Stimulated activated CD4-positive, alpha-beta T cell treated with anti-CD3 and anti-CD28 coated beads, Interleukin-2, amount 100 ng/mL, for 24 hours (primary cell): ENCODE measurements around the gene PHIP.

Source experiments
- DNase-seq, 2 donors: peaks; one replicate each; pipeline ENCODE4 v3.0.0-alpha.2; 2020

The PHIP gene

DNA sequence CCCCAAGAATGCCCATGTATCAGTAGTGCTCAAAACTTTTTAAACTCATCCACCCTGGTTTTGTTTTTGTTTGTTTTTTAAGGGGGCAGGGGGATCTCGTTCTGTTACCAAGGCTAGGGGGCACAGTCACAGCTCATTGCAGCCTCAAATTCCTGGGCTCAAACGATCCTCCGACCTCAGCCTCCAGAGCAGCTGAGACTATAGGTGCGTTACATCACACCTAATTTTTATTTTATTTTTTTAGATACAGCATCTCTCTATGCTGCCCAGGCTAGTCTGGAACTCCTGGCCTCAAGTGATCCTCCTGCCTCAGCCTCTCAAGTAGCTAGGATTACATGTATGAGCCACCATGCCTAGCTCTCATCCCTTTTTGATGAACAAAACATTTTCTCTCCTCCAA, 11.2 kb downstream of the PHIP start:
- no peak for DNase-seq

DNA sequence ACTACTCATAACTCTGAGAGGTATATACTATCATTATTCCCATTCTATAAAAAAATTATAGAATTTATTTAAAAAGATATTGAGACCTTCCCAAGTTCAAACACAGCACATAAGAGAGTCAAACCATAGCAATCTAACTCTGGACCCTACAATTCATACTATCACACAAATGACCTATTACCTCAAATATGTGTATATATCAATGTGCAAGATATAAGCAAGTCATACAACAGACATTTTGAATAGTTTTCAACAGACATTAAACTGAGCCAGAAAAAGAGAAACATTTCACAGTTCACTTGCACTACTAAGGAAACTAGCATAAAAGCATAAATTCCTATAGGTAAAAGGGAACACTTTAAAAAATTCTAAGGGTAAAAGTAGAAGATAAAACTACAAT, 11.7 kb downstream of the PHIP start:
- no peak for DNase-seq

DNA sequence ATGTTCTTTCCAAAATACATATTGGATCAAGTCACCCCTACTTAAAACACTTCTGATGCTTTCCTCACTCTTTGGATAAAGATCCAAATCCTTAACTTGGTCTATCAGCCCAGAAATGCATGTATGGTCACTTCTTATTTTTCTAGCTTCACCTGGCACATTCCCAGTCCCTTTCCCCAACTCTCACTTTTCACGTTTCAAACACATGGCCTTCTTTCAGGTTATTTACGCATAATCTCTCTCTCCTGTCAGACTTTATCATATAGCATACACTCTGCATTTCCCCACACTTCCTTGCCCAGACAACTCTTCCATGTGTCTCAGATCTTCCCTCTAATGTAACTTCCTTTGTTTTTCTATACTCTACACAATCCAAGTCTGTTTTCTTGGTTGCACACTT, 12.8 kb downstream of the PHIP start:
- no peak for DNase-seq

DNA sequence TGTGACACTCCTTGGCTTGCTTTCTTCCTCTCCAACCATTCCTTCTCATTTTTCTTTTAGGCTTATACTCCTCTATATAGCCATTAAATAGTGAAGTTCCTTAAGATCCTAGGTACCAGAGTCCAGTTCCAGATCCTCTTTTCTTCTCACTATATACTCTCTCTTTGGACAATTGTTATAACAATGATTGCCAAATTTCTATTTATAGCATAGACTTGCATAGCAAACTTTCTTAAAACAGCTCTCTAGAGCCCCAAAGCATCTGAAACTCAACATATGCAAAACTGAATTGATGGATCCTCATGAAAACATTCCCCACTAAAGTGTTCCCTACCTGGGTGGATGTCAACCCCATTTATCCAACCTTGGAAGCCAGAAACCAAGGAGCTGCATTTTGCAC, 13.4 kb downstream of the PHIP start:
- DNase-seq, result no peak

DNA sequence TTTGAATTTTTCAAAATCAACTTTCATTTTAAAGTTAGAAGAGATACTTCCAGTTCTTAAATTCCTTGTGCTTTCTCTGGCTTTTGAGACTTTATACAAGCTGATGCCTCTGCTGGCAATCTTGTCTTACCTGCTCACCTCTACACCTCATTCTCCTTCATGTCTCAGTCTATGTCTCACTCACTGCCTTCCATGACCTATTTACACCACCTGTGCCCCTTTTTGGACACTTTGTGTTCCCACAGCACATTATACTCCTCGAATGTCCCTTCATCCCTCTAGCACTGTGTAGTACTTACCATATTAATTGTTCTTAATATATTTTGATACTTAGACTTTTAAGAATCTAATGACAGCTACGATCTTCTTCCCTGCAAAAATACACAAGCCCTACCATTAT, 15.3 kb downstream of the PHIP start:
- DNase-seq, result no peak

DNA sequence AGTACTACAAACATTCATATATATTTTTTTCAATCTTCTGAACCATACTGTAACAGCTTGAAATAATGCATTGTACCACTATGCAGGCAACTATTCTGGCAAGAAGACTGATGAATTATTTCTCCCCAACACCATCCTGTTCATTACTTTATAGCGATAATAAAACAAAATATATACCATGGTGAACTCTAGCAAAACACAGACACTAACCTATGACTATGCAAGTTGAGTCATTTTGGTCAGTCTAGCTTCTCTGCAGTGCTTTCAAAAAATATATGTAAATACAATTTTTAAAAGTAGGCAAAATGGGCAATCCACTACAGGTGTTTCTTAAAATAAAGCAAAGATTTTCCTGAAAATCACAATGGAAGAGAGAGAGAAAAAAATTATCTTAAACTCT, 20.3 kb downstream of the PHIP start:
- no peak for DNase-seq

DNA sequence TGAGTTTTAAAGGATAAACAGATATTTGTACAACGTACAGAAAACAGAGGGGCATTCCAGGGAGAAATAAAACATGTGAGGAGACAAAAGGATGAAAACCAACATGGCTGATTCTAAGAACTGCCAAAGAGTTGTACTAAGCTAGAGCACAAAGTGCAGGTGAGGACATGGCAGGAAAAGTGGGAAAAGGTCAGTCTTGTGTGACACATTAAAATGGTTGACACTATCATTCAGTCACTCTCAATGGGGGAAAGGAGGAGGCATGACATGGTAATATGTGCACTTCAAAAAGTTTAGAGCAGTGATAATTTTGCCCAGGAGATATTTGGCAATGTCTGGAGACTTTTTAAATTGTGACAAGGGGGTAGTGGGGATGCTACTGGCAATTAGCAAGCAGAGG, 21.8 kb downstream of the PHIP start:
- no peak for DNase-seq

DNA sequence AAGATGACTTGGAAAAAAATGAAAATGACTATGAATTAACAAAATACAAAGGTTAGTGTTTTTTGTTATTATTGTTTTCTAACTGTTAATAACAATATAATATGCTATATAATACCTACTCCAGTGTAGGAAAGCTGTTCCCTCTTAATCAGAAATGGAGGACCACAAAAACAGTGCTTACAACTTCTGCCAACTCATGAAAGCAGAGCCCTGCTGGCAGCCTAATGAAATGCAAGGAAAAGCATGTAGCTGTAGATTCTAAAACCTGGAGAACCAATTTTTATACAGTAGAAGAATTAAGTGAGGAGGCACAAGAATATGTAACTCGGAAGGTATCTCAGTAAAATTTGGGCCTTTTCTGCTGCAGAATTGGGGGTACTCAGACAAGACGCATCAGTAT, 29.4 kb downstream of the PHIP start:
- no peak for DNase-seq

DNA sequence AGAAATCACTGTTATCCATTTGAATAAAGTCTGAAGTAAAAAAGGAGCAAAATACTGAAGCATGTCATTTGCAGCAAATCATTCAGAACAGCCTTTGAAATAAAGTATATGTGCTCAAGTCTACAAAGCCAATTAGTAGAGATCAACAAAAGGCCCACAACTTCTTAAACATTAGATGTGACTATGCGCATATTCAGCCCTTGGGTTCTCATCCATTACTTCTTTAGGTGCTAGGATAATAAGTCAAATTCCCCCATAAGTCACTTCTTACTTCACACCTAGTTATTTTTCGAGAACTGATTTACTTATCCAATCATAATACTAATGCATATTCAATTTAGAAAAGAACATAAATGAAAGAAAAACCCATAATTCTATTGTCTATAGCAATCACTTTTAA, 31.0 kb downstream of the PHIP start:
- no peak for DNase-seq

DNA sequence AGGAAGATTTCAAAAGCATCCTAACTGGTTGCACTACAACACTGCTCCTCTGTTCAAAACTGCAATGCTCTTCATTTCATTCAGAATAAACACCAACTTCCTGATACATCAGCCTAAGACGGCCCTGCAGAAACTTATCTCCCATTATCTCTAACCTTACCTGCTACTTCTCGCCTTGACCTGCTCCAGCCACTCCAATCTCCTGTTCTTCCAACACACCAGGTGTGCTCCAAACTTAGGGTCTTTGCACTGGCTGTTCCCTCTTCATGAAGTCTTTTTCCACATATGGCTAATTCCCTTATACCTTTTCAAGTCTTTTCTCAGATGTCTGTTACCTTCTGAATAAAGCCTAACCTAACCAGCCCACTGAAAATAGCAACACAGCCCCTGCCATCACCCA, 32.1 kb downstream of the PHIP start:
- no peak for DNase-seq

DNA sequence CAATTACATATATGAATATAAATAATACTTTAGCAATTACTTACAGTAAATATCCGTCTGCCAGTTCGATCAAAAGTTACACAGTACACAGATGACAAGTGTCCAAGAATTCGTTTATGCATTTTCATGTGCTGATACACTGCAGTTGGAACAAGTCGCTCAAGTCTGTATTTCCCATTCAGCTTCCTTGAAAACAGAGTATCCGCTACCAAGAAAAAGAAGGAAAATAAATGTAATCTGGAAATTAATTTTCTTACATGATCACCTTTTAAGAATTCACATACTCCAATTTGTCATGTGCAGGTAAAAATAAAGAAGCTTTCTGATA, 35.3 kb downstream of the PHIP start:
- no peak for DNase-seq

DNA sequence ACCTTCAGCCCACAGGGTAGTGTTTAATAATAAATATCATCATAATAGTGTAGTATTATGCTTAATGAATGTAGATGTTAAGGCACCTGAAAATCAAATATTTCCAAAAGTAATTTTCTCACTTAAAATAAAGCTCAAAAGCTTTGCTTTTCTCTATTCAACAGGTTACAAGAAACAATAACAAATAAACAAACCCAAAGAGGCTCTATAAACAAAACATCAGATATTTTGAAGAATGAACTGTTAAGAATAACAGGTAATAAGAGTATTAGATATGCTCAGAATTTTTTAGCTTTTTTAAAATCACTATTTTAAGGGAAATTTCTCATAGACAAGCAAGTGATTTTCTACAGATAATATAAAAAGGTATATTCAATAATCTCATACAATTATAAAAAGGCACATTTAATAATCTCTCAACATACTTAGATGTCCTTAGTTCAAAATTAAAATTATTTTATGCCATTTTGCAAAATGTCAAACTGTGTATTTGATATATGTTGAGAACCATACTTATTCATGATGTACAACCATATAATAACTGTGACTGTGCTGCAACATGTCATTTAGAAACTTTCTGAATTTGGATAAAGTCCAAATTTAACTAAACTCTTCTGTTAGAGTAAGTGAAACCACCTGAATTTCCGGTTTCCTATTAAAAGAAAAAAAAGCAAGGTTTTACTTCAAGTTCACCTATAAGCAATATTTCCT, 35.8 kb downstream of the PHIP start:
- DNase-seq, result no peak

DNA sequence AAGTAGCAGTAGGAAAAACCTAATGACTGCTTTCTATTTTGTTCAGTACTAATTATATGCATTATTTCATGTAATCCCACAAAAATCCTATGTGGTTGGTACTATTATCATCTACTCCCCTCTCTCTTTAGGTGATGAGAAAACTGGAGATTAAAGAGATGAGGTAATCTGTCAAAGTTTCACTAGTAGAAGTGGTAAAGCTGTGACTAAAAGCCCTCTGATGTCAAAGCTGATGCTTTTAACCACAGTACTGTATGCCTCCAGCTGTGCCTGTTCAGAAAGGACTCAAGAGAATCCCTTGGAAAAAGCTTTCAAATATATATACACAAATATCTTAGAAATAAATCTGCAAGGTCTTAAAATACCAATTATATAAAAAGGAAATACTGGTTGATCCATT, 38.0 kb downstream of the PHIP start:
- DNase-seq, result no peak

DNA sequence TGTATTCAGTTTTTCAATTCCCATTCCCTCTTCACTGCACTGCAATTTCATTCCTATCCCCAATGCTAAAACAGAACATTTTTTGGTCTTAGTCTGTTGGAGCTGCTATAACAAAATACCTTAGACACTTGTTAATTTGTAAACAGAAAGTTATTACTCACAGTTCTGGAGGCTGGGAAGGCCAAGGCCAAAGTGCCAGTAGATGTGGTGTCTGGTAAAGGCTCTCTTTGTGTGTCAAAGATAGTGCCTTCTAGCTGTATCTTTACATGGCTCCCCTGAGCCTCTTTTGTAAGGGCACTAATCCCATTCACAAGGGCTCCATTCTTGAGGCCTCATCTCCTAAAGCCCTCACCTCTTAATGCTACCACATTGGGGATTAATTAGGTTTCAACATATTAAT, 40.0 kb downstream of the PHIP start:
- DNase-seq, result no peak

DNA sequence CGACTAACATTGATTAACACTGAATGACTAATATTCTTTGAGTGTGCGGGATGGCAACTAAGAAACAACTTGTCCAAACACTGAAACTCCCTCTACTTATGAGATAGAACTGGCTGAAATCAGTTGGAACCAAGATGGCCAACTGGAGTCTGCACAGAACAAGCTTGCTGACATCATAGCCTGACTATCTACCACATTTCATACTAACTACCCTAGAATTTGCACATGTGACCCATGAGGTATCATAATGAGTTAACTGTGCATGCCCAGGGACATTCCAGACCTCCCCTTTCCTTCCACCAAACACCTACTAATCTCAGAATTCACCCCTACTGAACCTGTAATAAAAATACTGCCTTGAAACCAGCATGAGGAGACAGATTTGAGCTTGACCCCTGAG, 43.2 kb downstream of the PHIP start:
- no peak for DNase-seq

DNA sequence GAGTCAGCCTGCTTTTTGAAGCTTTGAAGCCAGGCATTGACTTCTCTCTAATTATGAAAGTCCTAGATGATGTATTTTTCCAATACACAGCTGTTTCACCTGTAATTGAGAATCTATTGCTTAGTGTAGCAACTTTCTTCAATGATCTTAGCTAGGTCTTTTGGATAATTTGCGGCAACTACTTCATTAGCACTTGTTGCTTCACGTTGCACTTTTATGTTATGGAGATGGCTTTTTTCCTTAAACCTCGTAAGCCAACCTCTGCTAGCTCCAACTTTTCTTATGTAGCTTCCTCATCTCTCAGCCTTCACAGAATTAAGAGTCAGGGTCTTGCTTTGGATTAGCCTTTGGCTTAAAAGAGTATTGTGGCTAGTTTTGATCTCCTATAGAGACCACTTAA, 44.8 kb downstream of the PHIP start:
- no peak for DNase-seq

DNA sequence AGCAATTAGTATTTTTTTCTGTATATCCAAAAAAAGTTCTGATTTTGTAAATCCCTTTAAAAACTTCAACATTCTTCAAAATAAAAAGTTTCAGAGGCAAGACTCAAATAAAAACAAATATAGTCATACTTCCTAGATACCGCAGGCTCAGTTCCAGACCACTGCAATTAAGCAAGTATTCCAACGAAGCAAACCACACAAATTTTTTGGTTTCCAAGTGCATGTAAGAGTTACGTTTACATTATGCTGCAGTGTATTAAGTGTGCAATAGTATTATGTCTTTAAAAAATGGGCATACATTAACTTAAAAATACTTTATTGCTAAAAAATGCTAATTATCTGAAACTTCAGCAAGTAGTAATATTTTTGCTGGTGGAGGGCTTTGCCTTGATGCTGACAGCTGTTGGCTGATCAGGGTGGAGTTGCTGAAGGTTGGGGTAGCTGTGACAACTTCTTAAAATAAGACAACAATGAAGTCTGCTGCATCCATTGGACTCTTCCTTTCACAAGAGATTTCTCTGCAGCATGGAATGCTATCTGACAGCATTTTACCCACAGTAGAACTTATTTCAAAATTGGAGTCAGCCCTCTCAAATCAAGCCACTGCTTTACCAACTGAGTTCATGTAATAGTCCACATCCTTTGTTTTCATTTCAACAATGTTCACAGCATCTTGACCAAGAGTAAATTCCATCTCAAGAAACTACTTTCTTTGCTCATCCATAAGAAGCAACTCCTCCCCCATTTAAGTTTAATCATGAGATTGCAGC, 46.0 kb downstream of the PHIP start:
- no peak for DNase-seq

DNA sequence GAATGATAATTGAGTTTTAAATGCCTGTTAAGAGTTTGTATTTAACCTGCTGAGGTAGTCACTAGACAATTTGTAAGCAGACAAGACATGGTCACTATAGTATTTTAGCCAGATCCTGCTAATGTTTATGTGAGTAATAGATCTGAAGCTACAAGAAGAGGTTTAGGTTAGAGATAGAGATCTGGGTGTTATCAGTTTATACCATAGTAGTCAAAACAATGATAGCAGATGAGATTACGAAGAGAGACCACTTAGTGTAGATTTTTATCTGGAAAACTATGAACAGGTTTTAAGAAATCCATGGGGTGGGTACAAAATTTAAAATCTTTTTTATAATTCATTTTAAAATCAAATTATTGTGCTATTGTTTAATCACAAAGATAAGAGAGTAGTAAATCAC, 47.5 kb downstream of the PHIP start:
- DNase-seq, result no peak

DNA sequence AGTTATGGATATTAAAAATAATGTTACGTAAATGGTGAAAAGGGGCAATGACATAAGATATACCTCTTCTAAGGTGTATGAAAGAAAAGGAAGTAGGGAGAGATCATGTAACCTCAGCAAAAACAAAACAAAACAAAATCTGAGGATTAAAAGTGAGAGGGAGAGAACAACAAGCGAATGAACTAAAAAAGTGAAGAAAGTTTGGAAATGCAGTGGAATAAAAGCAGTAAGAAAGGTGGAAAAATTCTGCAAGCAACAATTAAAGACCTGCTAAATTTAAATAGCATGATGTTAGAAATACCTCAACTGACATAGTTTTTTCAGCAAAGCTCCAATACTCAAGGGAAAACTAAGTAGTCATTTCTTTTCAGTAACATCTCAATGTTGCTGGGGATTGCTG, 48.0 kb downstream of the PHIP start:
- DNase-seq, result no peak

DNA sequence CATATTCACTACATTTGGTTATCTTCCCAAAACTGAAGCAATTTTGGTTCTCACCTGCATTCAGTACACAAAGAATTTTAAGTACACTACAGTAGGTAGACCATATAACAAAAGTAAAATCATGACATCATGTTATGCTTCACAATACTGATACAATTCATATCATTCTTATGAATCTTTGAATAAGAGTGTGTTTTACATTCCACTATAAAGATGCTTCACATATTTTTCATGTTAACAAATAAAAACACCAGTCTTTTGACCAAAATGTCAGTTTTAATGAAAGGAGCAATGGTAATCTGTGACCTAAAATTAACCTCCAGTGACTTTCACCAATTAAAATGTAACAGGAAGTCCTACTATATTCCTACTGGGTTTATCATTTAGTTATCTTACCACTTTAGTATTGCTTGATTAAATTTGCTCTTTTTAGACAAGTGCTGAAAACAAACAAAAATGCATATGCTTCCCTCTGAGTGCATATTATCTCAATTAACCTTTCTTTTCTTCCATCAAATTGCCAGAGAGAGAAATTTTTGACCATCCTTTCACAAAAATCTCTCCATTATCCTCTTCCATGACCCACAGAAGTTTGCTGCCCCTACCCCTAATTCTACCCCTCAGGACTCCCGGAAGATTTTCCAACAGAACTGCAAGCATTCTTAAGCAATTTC, 49.3 kb downstream of the PHIP start:
- DNase-seq, result no peak

DNA sequence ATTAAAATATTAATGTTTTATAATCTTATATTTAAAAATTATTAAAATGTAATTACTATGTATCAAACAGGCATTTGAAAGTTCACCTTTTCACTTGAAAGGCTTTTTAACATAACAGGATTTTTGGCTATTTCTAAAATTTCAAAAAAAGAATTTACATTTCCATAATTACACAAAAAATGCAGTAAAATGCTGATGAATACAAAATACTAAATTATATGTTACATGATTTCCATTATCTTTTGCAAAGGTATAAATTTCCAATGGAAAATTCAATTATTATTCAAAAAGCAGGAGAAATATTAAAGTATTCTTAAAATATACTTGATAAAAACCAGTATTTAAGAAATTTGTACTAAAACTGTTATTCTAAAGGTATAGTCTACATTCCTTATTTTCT, 66.1 kb downstream of the PHIP start:
- no peak for DNase-seq

DNA sequence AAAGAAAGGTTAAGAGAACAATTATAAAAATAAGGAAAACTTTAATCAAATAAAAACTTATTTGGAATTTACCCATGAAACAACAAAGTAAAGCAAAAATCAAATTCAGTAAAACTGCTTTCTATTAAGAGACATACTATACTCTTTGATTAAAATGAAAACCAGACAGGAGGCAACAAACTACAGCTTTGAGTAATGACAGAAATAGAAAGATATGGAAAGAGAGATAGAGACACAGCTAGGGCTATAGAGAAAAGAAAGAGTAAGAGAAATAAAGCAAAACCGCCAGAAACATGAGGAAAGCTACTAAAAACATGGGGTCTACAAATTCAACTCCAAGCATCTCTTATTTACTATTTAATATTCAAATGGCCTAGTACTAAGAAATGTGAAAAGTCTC, 67.6 kb downstream of the PHIP start:
- no peak for DNase-seq

DNA sequence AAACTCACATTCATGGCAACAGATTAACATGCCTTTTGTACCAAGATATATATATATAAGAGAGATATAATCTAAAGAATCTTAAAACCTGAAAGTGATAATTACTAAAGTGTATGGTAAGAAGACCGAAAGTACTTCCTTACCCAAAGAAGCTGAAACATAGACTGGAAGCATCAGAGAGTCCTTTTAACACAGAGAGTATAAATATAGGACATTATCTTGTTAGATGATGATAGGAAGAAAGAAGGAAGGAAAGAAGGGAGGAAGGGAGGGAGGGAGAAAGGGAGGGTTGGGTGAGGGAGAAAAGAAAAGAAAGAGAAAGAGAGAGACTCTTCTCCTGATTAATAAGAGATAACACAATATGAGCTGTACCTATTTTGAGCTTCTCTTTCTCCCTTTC, 68.2 kb downstream of the PHIP start:
- no peak for DNase-seq

DNA sequence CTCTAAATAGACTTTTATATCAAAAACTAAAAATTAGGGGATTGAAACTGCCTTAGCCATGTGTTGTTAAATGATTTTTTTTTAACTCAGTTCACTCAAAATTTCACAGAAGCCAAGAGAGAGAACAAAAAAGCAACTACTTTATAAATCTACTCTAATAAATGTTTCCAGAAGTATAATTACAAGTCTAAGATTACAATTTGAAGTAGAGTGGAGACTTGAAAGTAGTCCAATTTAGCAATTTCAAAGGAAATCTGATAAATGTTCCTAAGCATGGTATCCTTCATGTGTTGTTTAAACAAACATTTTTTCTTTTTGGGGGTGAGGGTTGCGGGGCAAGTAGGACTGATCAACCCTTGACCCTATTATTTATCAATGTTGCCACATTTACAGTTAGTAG, 72.6 kb downstream of the PHIP start:
- no peak for DNase-seq

DNA sequence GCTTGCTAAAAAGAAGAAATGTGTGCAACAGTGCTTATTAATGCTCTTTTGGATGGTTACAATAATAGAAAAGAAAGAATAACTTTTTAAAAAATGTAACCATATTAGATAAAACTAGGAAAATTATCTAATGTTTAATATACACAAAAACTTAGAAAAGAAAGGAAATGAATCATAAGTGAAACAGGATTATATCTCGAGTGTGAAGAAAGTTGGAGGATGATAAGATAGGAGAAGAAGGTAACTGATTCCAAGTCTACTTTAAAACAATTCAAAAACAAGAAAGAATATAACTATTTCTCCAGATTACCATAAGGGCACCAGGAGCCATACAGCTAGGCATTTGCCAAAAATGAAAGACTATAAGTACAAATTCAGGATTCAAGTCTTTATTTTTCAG, 73.0 kb downstream of the PHIP start:
- no peak for DNase-seq
